Measurements from ENCODE around the gene GSAP. TPM values are rescaled to one million over a fixed set of nuclear protein-coding genes. Genes with fewer than 3 reads are reported as not detected.

The GSAP gene
- total and polyA plus RNA-seq, 2 experiments from 2014 or later = 1.7 to 3.0 TPM

- Histone ChIP-seq H3K9me3 (ENCODE audit: low read depth) (no peaks in the 10 kb centered on the region), H3K4me1 (ENCODE audit: low read depth) (no peaks in the 10 kb centered on the region), H3K4me3 (no peak overlapping the region), H3K27me3 (no peaks in the 10 kb centered on the region), H3K27ac (no peak overlapping the region), H3K36me3 (no peaks in the 10 kb centered on the region)
- no peak for TF ChIP-seq CTCF (IDR thresholded peaks at IDR 0.05; ENCODE audit: low read depth, low read length)
- no peak for DNase-seq (ENCODE audit: low read depth in 1 of 2, low spot score in 1 of 2)
These were observed 45.5 kb downstream of the GSAP start for GRCh38 chr7:77370606-77371005.

DNA sequence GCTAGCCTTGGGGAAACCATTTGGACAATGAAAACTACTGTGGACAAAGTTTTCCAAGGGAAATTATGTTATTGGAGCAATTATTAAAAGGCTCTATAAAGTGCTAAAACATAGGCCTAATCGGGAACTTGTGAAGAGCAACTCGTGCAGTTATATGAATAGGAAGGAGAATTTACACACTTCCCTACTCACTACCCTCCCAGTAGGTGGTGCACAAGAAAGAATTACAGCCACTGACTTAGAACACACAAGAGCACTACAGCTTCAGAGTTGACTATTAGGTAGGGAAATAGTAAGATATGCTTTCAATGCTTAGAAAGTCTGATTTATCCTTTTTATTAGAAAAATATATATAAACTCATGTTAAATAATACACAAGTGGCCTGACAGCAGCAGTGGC is 47.2 kb downstream of the GSAP start:
- TF ChIP-seq CTCF (IDR thresholded peaks at IDR 0.05; ENCODE audit: low read depth, low read length) = peak; percentile 30
- no peaks in the 10 kb centered on the region for H3K27me3 ChIP-seq

DNA sequence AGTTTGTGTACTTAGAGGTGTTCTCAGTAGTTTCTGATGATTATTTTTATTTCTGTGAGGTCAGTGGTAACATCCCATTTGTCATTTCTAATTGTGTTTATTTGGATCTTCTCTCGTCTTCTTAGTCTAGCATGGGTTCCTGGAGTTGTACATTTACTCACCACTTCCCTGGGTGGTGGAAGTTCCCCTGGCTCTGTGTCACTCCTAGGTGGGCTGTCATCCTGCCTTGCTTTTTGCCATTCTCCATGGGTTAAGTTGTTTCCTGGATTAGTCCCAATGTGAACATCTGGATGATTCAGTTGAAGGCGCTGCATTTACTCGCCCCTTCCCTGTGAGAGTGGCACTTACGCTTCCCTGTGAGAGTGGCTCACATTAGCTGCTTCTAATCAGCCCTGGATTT is 48.2 kb downstream of the GSAP start:
- Histone ChIP-seq H3K36me3 (no peaks in the 10 kb centered on the region), H3K4me3 (no peak overlapping the region), H3K4me1 (ENCODE audit: low read depth) (no peaks in the 10 kb centered on the region), H3K27me3 (no peaks in the 10 kb centered on the region), H3K9me3 (ENCODE audit: low read depth) (no peaks in the 10 kb centered on the region), H3K27ac (no peak overlapping the region)
- DNase-seq (ENCODE audit: low read depth in 1 of 2, low spot score in 1 of 2) = no peak
- no peak for TF ChIP-seq CTCF (IDR thresholded peaks at IDR 0.05; ENCODE audit: low read depth, low read length)

More for the DNA sequence above, 47.2 kb downstream of the GSAP start:
- no peak overlapping the region for H3K4me3 ChIP-seq
- H3K9me3 ChIP-seq (ENCODE audit: low read depth) = no peaks in the 10 kb centered on the region
- H3K4me1 ChIP-seq (ENCODE audit: low read depth) = no peaks in the 10 kb centered on the region
- H3K27ac ChIP-seq = no peak overlapping the region
- H3K36me3 ChIP-seq = no peaks in the 10 kb centered on the region
- peak; percentile 10 to 44 for DNase-seq (ENCODE audit: low read depth in 1 of 2, low spot score in 1 of 2)

DNA sequence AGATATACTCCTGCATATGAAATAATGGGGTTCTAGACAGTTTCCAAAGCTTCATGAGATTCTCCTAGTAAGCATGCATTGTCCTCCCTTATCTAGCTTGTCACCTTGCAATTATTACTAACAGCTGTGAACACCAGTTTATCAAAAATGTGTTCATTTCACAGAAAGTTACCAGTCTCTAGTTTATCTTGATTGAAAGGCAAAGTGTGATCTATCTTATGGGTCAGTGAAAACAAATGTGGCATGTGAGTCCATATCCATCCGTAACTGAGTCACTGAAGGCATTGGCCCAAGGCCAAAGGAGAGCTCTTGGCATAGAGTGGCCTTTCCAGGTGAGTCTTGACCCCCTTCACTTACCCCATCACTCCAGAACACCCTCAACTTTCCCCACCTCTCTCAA is 53.2 kb downstream of the GSAP start:
- no peaks in the 10 kb centered on the region for H3K27me3 ChIP-seq
- no peak overlapping the region for H3K4me3 ChIP-seq
- DNase-seq (ENCODE audit: low read depth in 1 of 2, low spot score in 1 of 2) = no peak
- H3K27ac ChIP-seq = no peak overlapping the region
- no peaks in the 10 kb centered on the region for H3K36me3 ChIP-seq
- no peak for TF ChIP-seq CTCF (IDR thresholded peaks at IDR 0.05; ENCODE audit: low read depth, low read length)
- H3K9me3 ChIP-seq (ENCODE audit: low read depth) = no peaks in the 10 kb centered on the region
- no peaks in the 10 kb centered on the region for H3K4me1 ChIP-seq (ENCODE audit: low read depth)

DNA sequence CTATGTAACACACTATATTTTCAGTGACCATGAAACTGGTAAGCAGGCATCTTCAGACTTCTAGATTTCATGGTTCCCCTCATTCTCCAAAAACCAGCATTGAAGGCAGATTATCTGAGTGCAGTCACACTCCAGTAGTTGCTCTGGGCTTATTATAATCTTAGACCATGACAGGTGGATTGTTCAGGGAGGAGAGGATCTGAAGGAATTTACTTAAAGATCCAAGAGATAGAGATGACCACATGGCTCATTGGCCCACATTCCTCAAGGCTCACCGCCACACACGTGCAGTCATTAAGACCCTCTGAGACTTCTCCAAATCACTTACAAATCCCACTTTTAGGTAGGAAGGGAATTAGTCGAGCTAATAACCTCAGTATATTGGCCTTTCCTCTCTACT is 55.2 kb downstream of the GSAP start:
- TF ChIP-seq CTCF (IDR thresholded peaks at IDR 0.05; ENCODE audit: low read depth, low read length) = no peak
- no peak overlapping the region for H3K4me3 ChIP-seq
- H3K9me3 ChIP-seq (ENCODE audit: low read depth) = no peaks in the 10 kb centered on the region
- no peaks in the 10 kb centered on the region for H3K4me1 ChIP-seq (ENCODE audit: low read depth)
- no peaks in the 10 kb centered on the region for H3K27me3 ChIP-seq
- H3K36me3 ChIP-seq = no peaks in the 10 kb centered on the region
- H3K27ac ChIP-seq = no peak overlapping the region
- DNase-seq (ENCODE audit: low read depth in 1 of 2, low spot score in 1 of 2) = no peak

DNA sequence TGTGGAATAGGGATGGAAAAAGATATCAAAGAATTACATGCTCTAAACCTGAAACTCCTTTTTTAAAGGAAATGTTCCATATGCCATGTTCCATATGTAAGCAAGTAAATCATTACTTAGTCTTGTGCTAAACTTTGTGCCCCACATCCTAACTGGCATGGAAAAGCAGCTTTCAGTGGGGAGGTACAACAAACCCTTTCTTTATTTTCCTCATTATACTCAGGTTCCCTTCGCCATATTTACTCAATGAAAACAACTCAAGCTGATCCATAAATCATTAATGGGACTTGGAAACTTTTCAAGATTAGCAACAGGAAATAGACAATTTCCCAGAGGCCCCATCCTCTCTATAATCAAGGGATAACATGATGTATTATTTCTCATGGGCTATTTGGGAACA is 56.0 kb downstream of the GSAP start:
- Histone ChIP-seq H3K36me3 (no peaks in the 10 kb centered on the region), H3K4me3 (no peak overlapping the region), H3K9me3 (ENCODE audit: low read depth) (no peaks in the 10 kb centered on the region), H3K27ac (no peak overlapping the region), H3K27me3 (no peaks in the 10 kb centered on the region), H3K4me1 (ENCODE audit: low read depth) (no peaks in the 10 kb centered on the region)
- DNase-seq (ENCODE audit: low read depth in 1 of 2, low spot score in 1 of 2) = no peak
- TF ChIP-seq CTCF (IDR thresholded peaks at IDR 0.05; ENCODE audit: low read depth, low read length) = no peak
